Hematopoietic multipotent progenitor cell treated with erythropoietin and hydrocortisone succinate and interleukin-3 and kit ligand, for 15 days (in vitro differentiated cells): Measurements from ENCODE around the gene KCNJ9.
"Not testable (repeated sequence)": the region's sequence is repeated elsewhere in the genome, so short reads cannot be mapped to it uniquely, and the experiment has no call there.

Experiments
- DNase-seq: peaks from one replicate; pipeline ENCODE4 v3.0.0-alpha.2; 2015; ENCODE audit warnings: low spot score

Gene KCNJ9

DNA sequence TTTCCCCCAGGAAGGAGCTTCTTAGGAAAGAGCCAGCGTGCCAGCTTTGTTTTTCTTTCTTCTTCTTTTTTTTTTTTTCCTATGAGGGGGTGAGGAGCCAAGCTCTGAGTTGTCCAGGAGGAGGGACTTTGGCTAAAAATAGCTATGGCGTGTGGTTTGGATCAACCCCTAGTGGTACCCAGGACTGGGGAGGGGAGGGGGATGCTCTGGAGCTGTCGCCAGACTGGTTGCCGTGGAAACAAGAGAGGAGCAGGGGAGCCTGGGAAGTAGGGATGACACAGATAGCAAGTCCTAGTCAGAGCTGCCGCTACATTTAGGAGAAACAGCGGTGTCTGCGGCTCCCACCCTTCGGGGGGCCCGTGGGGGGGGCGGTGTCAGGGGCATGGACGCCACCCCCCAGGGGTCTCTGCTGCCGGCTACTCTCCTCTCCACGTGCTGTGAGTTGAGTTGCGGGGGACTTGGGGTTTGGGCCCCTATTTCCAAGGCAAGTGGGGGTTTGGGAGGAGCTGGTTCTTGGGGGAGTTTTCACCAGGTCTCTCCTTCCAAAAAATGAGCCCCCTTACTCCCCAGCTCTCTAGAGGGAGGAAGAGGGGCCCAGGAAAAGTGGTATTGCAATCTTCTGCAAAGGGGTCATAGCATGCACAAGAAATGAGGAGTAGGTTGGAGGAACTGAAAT, at the start of gene KCNJ9:
Gene KCNJ9, plus strand, starts transcription at position 278 of the 676 bp plus-strand sequence. CDS start 2,493 bp downstream, outside the sequence.
- DNase-seq, result no peak

DNA sequence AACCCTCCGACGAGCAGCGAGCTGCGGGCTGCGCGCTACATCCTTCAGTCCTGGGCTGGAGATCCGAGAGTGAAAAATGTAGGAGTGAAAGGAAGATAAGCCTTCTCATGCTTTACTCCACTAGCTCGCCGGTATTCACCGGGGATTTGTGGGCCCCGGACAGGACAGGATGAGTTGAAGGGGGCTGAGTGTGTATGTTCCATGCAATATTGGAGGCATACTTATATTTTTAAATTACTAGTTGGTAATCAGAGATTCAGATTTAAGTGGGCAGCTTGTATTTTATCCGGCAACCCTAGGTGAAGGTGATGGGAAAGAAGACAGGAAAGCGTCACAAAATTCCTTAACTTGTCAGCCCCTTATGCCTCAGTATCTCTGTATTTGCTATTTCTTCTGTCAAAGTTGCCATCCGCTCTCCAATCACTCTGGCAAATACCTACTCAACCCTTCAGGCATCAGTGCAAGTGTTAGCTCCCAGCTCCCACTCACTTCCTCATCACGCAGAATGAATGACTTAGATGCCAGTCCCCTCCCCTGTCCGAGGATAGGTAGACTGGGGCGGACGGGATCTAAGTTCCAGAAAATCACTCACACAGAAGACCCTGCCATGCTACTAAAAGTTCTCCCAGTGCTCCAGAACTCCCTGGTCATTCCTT, 49.0 kb upstream of the KCNJ9 start:
- DNase-seq, result no peak

DNA sequence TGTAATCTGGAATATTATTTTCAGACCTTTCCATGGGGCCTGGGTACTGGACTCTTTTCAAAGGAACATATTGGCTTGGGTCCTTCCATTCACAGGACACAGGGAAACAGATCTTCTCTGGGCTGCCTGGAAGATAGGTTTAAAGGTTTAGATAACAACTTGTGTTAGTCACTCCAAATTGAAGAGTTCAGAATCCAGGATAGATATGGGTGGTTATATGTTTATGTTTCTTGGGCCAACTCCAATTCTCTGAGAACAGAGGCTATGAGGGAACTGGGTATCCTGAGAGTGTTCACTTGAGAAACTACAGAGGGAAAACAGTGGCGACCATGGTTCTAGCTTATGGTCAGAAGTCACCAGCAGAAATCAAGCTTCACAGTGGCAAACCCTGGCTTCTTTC, 40.9 kb upstream of the KCNJ9 start:
- DNase-seq, result no peak

DNA sequence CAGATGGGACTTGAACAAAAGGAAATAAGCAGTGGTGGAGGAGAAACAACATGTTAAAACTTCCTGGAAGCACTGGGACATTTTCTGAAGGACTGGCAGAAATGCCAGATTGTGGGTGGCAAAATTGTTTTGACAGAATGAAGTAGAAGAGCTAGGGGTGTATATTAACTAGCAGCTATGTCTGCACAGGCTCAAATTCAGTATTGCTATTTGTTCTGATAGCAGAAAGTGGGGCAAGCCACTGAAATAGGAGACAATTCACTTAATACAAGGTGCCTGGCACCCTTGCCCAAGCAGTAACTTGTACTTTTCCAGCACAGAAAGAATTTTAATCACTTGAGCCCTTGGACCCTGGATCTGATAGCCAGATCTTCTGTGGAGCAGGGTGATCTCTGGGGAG, 37.8 kb upstream of the KCNJ9 start:
- DNase-seq, result no peak

DNA sequence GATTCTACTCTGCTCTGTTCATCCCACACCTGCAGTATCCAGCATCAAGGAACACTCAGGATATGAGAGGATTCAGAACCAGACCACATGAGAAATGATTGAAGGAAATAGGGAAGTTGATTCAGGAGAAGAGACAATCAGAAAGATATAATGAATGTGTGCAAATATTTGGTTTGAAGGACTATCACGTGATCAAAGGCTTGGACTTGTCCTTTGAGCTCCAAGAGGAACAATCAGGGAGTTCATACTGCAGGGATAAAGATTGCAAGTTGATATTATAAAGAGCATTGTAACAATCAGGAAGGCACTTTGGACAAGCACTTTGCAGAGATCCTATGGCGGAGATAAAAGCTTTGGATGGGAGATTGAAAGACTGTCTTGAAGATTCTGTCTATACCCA, 35.7 kb upstream of the KCNJ9 start:
- no peak for DNase-seq

DNA sequence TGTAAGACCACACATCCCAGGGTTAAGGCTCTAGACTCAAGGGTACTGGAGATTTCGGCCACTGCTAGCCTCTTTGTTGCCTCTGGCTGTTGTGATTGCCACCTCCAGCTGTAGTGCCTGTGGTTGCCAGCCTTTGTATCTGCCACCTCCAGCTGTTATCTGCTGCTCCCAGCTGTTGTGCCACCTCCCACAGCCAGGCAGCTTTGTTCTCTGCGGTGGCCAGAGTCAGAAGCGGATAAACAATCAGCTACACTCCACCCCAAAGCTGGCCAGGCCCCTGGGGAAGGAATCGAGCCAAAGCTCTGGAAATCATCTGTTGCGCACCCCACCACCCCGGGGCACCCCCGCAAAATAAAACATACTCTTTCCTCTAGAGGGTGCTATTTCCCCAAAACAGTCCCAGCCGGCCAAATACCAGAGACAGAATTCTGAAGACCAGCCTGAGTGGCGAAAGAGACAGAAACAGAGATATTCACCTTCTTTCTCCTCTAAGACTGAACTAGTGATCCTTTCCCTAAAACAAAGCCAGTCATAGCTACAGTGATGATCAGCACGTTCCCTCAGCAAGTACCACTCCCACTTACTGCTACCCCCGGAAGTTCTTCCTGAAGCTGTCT, 34.7 kb upstream of the KCNJ9 start:
- peak; percentile 83 for DNase-seq

DNA sequence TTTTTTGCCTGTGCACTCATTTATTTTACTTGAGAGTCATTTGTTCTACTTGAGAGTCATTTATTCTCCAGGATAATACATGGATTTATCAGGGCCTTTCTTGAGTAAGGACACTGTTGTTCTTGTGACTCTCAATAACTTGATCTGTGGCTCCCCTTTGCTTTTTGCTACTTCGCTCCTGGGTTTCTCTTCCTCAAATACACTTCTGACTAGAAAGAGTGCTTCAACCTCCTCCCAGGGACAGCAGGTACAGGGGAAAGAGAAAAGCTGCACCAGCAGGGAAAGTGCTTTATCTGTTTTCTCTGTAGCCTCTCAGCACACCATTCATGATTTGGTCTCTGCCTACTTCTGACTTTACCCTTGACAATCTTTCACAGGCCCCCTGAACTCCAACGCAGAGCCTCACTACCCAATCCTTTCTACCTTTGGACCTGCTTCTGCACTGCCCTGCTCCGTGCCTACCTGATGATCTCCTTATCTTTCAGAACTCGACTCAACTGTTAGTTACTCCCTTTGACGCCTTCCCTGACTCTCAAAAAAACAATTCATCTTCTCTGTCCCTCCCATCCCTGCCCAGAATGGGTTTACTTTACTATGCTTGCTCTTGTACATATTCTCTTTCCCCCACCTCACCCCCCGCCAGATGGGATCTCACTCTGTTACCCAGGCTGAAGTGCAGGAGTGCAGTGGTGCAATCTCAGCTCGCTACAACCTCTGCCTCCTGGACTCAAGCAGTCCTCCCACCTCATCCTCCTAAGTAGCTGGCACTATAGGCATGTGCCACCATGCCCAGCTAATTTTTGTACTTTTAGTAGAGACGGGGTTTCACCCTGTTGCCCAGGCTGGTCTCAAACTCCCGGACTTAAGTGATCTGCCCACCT, 34.0 kb upstream of the KCNJ9 start:
- DNase-seq, result no peak

DNA sequence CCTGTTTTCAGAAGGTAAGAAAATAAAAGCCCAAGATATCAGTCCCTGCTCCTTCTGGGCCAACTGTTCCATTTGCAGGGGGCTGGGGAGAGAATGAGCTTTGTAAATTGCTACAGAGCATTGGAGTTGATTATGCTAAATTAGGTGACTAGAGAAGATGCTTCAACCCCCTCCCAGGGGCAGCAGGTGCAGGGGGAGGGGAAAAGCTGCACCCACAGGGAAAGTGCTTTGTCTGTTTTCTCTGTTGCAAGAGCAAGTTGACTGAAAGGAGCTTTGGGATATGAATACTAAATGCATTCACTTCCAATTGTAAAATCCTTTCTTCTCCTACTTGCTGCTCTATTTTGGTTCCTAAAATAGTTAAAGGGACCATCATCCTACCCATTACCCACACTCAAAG, 33.0 kb upstream of the KCNJ9 start:
- DNase-seq, result no peak

DNA sequence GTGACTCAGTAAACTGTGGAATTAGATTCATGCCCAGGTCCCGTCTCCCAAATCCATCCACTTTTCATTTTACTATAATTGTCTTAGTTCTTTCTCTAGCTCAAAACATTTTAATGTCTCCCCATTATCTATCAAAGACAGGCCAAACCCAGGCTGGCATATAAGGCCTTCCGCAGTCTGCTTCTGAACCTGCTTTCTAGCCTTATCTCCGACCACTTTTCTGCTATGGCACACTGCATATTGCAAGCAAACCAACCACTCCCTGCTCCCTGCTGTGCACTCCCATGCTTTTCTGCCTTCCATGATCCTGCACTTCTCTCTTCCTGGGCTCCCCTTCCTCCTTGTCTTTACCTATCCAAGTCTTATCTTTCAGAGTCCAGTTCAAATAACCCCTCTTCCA, 32.2 kb upstream of the KCNJ9 start:
- DNase-seq, result peak; percentile 72

DNA sequence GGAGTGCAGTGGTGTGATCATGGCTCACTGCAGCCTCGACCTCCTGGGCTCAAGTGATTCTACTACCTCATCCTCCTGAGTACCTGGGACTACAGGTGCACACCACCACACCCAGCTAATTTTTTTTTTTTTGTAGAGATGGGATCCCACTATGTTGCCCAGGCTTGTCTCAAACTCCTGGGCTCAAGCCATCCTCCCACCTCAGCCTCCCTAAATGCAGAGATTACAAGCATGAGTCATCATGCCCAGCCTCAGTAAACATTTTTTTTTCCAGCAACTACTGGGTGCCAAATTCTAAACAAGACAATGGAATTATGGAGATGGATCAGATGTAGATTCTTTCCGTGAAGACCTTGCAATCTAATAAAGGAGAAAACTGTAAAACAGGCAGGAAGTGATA, 31.2 kb upstream of the KCNJ9 start:
- DNase-seq, result not testable (repeated sequence)

DNA sequence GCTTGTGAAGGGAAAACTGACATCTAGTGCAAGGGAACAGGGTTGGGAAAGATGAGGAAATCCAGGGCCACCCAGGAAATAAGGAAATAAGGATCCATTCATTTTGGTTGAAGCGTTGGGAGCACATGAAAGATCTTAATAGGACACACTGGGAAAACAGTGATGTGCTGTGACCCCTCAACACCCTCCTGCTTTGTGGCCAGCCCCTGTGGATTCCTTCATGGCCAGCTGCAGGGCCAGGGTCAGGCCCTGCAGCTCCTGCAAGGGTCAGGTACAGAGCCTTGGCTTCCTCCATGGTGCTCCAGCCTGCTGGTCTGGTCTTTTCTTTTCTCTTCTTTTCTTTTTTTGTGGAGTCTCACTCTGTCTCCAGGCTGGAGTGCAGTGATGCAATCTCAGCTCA, 30.7 kb upstream of the KCNJ9 start:
- DNase-seq, result no peak

DNA sequence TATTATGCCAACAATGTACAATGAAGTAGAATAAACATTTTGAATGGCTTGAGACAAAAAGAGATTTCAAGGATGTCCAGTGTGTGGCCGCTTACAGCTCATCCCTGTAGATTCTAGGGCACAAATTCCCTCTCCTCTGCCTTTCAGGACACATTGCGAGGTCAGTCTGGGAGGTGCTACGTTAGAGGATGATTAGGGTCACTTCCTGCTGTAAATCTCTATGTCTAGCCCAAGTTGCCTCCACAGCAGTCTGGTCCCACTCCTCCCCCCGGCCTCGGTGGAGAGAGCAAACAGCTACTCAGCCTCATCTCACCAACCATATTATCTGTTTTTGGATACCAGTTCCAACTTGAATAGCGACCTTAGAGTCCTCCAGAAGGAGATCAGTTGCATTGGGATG, 28.4 kb upstream of the KCNJ9 start:
- no peak for DNase-seq

DNA sequence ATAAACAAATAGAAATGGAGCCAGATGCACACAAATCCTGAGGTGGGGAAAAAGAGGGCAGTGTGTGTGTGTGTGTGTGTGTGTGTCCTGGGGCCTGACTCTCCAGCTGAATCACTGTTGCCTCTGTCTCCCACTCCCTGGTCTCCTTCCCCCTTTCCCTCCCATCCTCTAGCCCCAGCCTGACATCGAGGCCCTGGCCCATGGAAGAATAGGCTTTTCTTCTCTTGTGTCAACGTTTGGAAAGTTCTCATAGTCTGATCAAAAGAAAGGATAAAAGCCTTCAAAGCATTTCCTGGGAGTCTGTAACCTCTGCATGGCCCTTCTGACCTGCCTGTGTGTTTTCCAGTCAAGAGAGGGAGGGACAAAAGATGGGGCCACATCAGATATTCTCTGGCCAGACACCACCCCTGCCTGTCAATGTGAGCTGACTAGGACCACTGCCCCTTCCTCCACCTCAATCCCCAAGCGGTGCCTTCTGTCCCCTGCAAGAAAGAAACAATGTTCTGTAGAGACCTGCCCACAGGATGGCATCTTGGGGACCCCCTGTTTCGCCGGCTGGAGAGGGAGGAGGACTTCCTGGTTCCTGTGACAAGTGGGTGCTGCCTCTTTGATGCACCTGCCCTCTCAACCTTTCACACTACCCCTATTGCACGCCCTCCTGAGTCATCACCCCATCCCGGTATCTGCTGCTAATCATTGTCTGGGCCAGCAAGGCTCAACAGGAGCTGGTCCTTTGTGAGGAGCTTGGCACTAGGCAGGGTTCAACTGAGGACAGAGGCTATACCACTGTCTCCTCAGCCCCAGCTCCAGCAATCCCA, 27.6 kb upstream of the KCNJ9 start:
- no peak for DNase-seq

DNA sequence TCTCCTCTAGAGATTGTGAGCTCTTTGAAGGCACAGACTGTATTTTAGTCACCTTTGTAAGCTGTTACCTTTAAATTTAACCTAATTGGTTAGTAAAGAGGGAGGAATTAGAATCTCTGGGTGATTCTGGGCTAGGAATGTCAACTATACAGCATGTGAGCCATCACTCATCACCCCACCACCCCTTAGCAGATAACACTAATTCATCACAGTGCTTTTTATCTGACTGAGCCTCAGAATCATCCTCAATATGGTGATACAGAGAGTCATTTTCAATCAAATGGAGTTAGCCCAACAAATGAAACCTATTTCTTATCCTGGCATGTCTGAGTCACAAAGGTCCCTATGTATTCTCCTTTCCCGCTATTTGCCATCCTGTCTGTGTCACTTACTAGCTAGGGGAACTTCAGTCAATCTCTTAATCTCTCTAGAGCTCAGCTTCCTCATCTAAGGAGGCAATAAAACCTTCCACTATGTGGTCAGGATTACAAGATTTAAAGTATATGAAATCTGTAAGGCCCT, 24.6 kb upstream of the KCNJ9 start:
- no peak for DNase-seq

DNA sequence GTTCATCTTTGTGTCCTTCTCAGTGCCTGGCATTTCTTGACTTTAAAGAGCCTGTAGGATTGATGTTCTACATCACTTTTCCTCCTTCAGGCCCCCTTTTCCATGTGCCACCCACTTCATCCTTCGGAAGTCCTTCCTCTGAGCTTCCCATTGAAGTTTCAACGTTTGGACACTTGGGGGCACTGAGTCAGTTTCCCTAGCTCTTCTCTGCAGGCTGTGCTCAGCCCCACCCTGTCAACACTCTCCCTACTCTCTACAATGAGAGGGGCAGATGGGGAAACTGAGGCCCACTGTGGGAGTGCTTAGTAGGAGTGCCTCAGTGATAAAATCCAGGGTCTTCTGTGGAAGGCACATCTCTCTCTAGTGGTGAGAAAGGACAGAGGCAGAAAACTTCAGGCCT, 23.3 kb upstream of the KCNJ9 start:
- no peak for DNase-seq

DNA sequence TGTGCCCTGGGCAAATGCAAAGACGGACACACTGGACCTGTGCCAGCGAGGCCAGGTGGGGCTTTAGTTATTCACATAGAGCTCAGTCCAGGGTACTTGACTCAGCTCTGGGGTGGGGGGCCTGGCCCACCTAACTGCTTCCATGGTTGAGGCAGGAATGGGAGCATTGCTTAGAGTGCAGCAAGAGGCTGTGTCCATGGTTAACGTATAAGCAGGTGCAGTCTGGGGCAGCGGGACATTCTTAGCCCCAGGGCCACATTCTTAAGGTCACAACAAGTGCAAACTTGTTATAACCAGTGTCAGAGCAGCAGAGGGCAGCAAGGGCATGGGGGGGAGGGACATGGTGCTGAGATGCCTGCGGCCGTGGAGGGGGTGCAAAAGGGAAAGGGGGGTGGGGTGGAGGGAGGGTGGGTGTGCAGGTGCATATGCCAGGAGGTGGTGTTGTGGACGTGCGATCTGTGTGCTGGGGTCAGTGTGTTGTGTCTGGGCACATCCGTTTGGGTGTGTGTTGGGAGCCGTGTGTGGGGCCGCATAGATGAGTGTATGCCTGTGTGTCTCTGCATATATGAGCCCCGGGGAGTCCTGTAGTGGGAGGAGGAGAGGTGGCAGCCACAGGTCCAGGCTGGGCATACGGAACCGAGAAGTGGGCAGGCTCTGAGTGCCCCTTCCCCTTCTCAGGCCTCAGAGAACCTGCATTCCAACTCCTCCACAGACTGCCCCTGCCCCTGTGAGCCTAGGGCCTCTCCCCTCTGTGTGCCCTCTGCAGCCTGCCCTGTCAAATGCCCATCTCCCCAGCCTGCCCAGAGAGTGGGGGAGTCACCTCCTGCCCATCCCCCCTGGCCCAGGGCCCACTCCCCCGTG, 19.7 kb upstream of the KCNJ9 start:
- no peak for DNase-seq

DNA sequence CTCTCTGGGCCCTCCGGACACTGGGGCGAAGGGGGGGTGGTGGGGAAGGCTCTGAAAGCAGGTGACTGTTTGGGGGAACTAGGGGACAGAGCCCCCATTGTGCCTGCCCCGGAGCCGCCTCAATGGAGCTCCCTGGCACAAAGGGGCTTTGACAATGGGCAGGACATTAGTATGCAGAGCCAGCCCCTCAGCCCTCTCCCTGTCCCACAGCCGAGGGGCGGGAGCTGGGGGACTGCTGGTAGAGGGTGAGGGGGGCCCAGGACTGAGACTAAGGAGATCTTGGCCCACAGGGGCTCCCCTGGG, 19.2 kb upstream of the KCNJ9 start:
- DNase-seq, result no peak

DNA sequence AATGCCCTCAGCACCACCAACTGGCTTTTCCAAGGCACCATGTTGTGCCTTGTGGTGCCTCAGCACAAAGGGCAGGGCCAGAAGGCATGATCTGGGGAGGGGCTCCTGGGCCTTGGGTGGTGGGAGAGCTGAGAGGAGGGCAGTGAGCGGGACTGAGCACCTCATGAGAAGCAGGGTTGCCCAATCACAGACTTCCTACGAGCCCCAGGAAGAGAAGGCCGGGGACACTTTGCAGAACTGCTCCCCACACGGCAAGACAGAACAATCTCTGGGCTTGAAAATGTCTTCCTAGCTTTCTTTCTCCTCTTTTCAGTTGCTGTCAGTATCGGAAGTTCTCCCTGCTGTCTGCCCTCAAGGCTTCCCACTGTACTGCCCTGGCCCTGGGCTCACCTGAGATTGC, 18.2 kb upstream of the KCNJ9 start:
- no peak for DNase-seq

DNA sequence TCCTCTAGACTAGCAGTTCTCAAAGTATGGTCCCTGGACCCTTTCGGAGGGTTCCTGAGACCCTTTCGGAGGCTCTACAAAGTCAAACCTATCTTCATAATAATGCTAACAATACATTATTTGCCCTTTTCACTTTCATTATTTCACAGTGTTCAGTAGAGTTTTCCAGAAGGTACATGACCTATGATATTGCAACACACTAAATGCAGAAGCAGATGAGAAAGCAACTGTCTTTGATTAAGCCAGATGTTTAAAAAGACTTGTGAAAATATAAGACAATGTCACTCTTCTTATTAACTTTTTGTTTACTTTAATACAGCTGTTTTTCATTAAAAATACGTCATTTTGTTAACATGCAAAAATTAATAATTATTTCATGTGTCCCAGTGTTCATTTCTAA, 17.2 kb upstream of the KCNJ9 start:
- no peak for DNase-seq

DNA sequence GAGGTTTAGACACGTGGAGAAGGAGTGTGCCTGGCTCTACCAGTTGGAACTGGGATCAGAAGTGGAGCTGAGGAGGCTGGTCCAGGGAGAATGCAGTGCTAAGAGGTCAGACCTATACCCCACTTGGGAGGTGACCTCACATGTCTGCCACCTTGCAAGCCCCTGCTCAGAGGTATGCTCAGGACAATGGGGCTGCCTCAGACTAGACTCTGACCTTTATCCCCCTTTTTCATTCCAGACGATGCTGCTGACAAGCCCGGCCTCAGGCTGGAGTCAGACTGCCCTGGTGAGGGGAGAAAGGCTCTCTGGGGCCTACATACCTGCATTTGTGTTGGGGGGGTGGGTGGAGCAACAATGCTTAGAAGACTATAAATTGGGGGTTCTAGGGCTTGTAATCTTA, 16.6 kb upstream of the KCNJ9 start:
- DNase-seq, result no peak
